Measurements from ENCODE around the gene EIF4EBP3. TPM values are rescaled to one million over a fixed set of nuclear protein-coding genes. Genes with fewer than 3 reads are reported as not detected.

The EIF4EBP3 gene
- total and polyA plus RNA-seq, 2 donors (not counting 3 experiments of a cell fraction or from before 2014, with no cell fraction given), result 3.7 to 7.6 TPM

- no peaks in the 10 kb centered on the region for H3K9me1 ChIP-seq (replicated peaks; ENCODE audit: control insufficient read depth, extremely low read depth, insufficient read depth, low read length)
- no peak overlapping the region for H3K27ac ChIP-seq (ENCODE audit: insufficient read depth, low read depth, low read length)
- H3K4me1 ChIP-seq (ENCODE audit: control insufficient read depth, extremely low read depth, insufficient read depth, low read length), result peaks cover 7% of the 10 kb centered on the region
- no peak for TF ChIP-seq GATA2 (IDR thresholded peaks at IDR 0.05; ENCODE audit: insufficient read depth, insufficient read length, low read depth, low read length)
- no peak for DNase-seq (ENCODE audit: low read depth, low spot score)
- dilution Hi-C loops (cut with MboI; ENCODE audit: extremely low pct_ligation_motif_present, low sequenced_read_pairs), result no loop called here
- H3K79me2 ChIP-seq (ENCODE audit: control insufficient read depth, insufficient read depth, low read length), result no peaks in the 10 kb centered on the region
- H4K20me1 ChIP-seq (replicated peaks; ENCODE audit: control insufficient read depth, extremely low read depth, insufficient read depth, low read length), result no peaks in the 10 kb centered on the region
- H3K36me3 ChIP-seq (ENCODE audit: control insufficient read depth in 2 of 2, extremely low read depth in 1 of 2, insufficient read depth in 2 of 2, low read length in 2 of 2), result peaks cover 0 to 2% of the 10 kb centered on the region in 2 experiments
- CTCF ChIA-PET, result interaction anchor here (1.0 to 8.1 kb wide), 4 partner anchors 57 to 118 kb away, joined by 3 to 108 read pairs (median 4); partner anchors contain the start of genes CD14, HARS1 and HARS2
- no peaks in the 10 kb centered on the region for H3K27me3 ChIP-seq (ENCODE audit: control insufficient read depth in 2 of 2, insufficient read depth in 2 of 2, low read length in 2 of 2)
- no peak overlapping the region for H2AFZ ChIP-seq (ENCODE audit: low read depth, low read length)
- POLR2A ChIA-PET, result no interaction called here
- no peaks in the 10 kb centered on the region for H3K9me3 ChIP-seq (replicated peaks; ENCODE audit: control insufficient read depth, insufficient read depth, low read length)
- H3K9ac ChIP-seq (replicated peaks; ENCODE audit: extremely low read depth, insufficient read depth, low read length), result no peak overlapping the region
- no peak for FAIRE-seq
- intact Hi-C loops (cut with micrococcal nuclease), result no loop called here
- H3K4me3 ChIP-seq (replicated peaks in 1 of 3; ENCODE audit: insufficient read depth in 1 of 3, low read depth in 1 of 3, low read length in 3 of 3), result no peak overlapping the region
- no peak overlapping the region for H3K4me2 ChIP-seq (ENCODE audit: insufficient read depth, low read length)
- no TSS peak for BruUV-seq (replicated peaks)
These were observed 26.2 kb downstream of the EIF4EBP3 start for GRCh38 chr5:140573683-140574082.

GRCh38 chr5:140574165-140574564 is 26.7 kb downstream of the EIF4EBP3 start:
- no TSS peak for BruUV-seq (replicated peaks)
- dilution Hi-C loops (cut with MboI; ENCODE audit: extremely low pct_ligation_motif_present, low sequenced_read_pairs) (no loop called here), intact Hi-C loops (cut with micrococcal nuclease) (no loop called here)
- peaks cover 0 to 2% of the 10 kb centered on the region in 2 experiments for H3K36me3 ChIP-seq (ENCODE audit: control insufficient read depth in 2 of 2, extremely low read depth in 1 of 2, insufficient read depth in 2 of 2, low read length in 2 of 2)
- ChIA-PET POLR2A (no interaction called here), CTCF (interaction anchor here (1.0 to 8.1 kb wide), 4 partner anchors 56 to 117 kb away, joined by 3 to 108 read pairs (median 4); partner anchors contain the start of genes CD14, HARS1 and HARS2)
- no peaks in the 10 kb centered on the region for H4K20me1 ChIP-seq (replicated peaks; ENCODE audit: control insufficient read depth, extremely low read depth, insufficient read depth, low read length)
- no peaks in the 10 kb centered on the region for H3K9me1 ChIP-seq (replicated peaks; ENCODE audit: control insufficient read depth, extremely low read depth, insufficient read depth, low read length)
- H3K79me2 ChIP-seq (ENCODE audit: control insufficient read depth, insufficient read depth, low read length), result no peaks in the 10 kb centered on the region
- no peak overlapping the region for H3K4me2 ChIP-seq (ENCODE audit: insufficient read depth, low read length)
- H3K9me3 ChIP-seq (replicated peaks; ENCODE audit: control insufficient read depth, insufficient read depth, low read length), result no peaks in the 10 kb centered on the region
- H3K9ac ChIP-seq (replicated peaks; ENCODE audit: extremely low read depth, insufficient read depth, low read length), result no peak overlapping the region
- no peak overlapping the region for H3K4me3 ChIP-seq (replicated peaks in 1 of 3; ENCODE audit: insufficient read depth in 1 of 3, low read depth in 1 of 3, low read length in 3 of 3)
- no peak overlapping the region for H2AFZ ChIP-seq (ENCODE audit: low read depth, low read length)
- DNase-seq (ENCODE audit: low read depth, low spot score) (no peak), FAIRE-seq (no peak)
- H3K4me1 ChIP-seq (ENCODE audit: control insufficient read depth, extremely low read depth, insufficient read depth, low read length), result peaks cover 7% of the 10 kb centered on the region
- no peak for TF ChIP-seq GATA2 (IDR thresholded peaks at IDR 0.05; ENCODE audit: insufficient read depth, insufficient read length, low read depth, low read length)
- no peak for TF ChIP-seq MYC (IDR thresholded peaks at IDR 0.05; ENCODE audit: low read depth, low read length)
- no peak for TF ChIP-seq MAX (IDR thresholded peaks at IDR 0.05; ENCODE audit: insufficient read depth, insufficient read length)
- no peak for TF ChIP-seq EZH2 (IDR thresholded peaks at IDR 0.05; ENCODE audit: borderline replicate concordance, low read depth, low read length, severe bottlenecking)
- TF ChIP-seq FOS (IDR thresholded peaks at IDR 0.05; ENCODE audit: borderline replicate concordance, insufficient read depth, low read length), result no peak
- no peak overlapping the region for H3K27ac ChIP-seq (ENCODE audit: insufficient read depth, low read depth, low read length)
- no peaks in the 10 kb centered on the region for H3K27me3 ChIP-seq (ENCODE audit: control insufficient read depth in 2 of 2, insufficient read depth in 2 of 2, low read length in 2 of 2)

Data from endothelial cell of umbilical vein (primary cell).